ENCODE results near the gene EDRF1. TPM values are rescaled to one million over a fixed set of nuclear protein-coding genes. Genes with fewer than 3 reads are reported as not detected.
"Not testable (repeated sequence)": the region's sequence is repeated elsewhere in the genome, so short reads cannot be mapped to it uniquely, and the experiment has no call there.

The EDRF1 gene, protein sequence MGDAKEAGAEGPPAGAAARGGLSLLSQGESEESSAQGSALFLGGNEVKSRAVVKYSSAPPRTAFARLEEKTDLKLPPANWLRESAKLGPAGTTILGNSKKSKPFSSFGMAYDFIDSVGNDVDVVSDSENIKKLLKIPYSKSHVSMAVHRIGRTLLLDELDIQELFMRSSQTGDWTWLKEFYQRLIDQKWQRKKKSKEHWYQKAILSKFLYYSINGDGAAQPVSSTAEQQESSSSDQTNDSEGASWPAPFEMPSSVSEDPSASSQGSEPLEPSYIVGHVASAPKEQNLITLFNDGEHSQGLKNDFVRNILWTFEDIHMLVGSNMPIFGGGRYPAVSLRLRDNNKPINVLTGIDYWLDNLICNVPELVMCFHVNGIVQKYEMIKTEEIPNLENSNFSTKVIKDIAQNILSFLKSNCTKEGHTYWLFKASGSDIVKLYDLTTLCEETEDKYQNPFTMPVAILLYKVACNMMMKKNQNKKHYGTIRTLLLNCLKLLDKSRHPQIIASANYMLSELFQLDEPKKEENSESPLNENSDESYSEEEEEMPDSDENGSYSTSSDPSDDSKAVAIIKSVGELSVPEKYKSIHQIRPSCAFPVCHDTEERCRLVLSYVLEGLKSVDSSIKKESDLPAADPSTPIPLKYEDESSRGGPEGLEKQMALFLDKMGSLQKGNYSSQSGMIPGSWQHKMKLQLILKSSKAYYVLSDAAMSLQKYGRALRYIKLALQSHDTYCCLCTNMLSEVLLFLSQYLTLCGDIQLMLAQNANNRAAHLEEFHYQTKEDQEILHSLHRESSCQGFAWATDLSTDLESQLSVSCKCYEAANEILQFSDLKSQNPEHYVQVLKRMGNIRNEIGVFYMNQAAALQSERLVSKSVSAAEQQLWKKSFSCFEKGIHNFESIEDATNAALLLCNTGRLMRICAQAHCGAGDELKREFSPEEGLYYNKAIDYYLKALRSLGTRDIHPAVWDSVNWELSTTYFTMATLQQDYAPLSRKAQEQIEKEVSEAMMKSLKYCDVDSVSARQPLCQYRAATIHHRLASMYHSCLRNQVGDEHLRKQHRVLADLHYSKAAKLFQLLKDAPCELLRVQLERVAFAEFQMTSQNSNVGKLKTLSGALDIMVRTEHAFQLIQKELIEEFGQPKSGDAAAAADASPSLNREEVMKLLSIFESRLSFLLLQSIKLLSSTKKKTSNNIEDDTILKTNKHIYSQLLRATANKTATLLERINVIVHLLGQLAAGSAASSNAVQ
- 45.2 TPM for total RNA-seq

DNA sequence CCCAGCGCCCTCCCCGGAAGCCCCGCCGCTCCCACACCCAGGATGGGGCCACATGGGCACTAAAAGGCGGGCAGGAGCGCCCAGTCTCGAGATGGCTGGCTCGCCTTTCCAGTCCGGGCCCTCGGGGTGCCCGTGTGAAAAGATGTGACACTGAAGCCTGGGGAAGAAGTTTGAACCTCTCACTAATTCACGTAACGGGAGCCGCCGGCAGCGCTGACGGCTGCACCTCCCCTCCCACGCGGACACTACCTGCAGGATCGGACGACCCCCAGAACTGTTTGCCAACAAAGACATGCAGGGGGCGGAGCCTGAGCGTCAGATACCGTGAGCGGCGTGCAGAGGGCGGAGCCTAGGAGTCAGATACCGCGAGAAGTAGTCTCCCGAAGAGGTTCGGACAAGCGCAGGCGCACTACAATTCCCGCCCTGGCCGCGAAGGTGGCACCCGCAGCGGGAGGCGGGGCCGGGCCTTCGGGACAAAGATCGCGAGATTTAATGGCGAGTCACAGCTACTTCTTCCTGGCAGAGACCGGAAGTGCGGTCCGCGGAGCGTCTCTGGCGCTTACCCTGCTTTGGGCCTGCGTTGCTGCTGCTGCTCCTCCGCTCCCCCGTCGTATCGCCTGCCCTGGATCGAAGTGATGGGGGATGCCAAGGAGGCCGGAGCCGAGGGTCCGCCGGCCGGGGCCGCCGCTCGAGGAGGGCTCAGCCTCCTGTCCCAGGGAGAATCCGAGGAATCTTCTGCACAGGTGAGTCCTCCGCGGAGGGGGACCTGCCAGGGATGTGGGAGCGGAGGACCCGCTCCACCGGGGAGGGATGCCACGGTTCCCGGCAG lies at the start of gene EDRF1:
Gene EDRF1, plus strand, starts transcription at position 537 of the 829 bp plus-strand sequence. Its CDS starts 99 bp downstream, at position 636.
- FAIRE-seq, result no peak
- peak; percentile 86 to 95 for DNase-seq (ENCODE audit: low spot score in 2 of 2)

DNA sequence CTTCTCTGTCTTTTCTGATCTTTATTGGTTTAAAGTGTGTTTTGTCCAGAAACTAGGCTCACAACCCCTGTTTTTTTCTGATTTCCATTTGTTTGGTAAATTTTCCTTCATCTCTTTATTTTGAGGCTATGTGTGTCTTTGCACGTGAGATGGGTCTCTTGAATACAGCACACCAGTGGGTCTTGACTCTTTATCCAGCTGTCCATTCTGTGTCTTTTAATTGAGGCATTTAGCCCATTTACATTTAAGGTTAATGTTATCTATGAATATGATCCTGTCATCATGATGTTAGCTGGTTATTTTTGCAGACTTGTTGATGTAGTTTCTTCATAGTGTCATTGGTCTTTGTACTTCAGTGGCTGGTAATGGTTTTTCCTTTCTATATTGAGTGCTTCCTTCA lies 46.6 kb upstream of the EDRF1 start:
- DNase-seq (ENCODE audit: low spot score in 2 of 2) (no peak), FAIRE-seq (no peak)

DNA sequence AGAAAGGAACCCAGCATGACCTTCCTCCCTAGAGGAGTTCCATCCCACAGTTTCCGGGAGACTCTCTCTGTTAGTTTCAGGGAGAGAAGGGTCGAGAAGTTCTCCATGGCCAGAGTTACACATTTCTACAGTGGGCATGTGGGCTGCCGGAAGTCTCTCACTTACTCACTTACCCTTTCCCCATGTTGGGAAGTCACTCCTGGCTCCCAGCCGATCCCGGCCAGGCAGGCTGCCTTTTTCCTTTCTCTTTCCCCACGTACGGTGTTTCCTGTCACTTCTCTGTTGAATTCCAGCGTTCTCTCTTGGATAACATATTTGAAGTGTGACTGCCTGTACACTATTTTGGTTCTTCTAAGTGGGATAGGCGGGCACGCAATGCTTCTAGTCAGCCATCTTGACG lies 40.1 kb upstream of the EDRF1 start:
- FAIRE-seq (no peak), DNase-seq (ENCODE audit: low spot score in 2 of 2) (no peak)

DNA sequence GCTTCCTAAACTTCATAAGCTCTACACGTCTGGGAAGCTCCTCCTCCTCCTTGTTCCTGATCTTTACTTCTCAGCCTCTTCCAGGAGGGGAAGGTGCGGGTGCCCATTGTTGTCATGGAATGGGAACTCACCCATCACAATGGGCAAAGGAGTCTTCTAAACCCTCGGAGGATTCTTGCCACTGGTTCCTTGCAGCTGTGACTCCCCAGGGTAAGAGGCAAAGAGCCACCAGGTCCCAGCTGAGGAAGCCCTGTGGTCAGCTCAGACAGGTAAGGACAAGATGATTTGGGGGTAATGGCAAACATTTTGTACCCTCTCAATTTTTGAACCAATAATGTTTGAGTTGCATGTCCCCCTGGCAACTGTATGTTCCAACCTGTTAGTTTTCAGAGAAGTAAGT lies 36.4 kb upstream of the EDRF1 start, which contains the start of gene TEX36:
Gene TEX36, minus strand, starts transcription at position 101 of the 400 bp plus-strand sequence. CDS start 174 bp downstream, outside the sequence.
- DNase-seq (ENCODE audit: low spot score in 2 of 2), result no peak
- FAIRE-seq, result no peak

DNA sequence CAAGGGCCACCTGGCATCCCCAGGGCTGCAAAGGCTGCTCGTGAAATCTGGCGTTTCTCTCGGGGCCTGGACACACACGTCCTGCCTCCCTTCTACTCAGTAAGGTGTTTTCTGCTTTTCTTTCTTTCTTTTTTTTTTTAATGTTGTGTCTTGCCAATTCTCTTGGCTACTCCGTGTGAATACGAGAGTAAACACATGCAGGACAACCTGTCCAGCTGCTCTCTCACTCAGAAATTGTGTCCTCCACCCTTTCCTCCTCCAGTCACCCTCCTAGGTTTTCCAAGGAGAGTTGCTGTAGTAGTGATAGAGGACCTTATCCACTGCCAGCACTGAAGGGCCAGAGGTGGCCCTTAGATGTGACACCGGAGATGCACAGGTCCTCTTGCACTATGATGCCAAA lies 35.7 kb upstream of the EDRF1 start:
- FAIRE-seq (no peak), DNase-seq (ENCODE audit: low spot score in 2 of 2) (no peak)

DNA sequence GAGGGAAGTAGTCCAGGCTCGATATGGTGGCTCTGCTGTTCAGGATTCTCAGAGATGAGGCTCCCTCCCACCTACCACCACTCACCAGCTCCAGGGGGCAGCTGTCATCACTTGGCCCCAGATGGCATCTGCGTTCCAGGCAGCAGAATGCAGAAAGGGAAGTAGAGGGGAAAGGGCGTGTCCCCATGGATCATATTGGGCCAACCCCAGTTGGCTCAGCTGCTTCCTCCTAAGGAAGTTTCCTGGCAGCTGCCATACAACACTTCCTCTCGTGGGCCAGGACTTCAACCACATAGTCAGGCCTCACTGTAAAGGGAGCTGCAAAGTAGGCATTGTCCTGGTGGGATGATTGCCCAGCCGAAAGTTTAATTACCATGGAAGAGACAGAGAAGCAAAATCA lies 34.9 kb upstream of the EDRF1 start:
- DNase-seq (ENCODE audit: low spot score in 2 of 2), result no peak
- FAIRE-seq, result no peak

DNA sequence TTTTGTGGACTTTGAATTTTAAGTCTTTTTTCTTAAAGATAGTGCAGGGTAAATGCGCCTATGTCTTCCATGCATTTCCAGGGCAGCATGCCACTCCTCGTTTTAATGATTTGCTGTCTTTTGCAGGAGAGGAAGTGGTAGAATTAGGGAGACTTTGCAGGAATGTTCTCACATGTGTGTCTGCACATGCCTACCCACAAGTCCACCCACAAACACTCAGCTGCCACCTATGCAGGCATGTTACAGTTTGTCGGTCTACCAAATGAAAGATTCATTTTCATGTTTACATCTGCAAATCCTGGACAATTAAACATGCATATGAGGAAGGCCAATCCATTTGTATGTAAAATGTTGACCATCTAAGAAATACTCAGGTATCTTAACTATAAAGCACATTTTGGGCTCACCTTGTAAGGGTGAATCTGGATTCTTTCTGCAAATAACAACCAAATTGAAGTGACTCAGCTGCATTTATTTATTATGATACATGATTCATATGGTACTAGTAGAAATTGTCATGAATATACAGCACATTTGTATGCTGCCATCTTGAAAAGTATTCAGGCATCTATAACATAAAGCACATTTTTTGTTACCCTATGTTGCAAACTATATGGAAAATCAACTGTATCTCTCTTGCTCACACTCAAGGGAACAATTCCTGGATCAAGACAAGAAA lies 31.9 kb upstream of the EDRF1 start:
- no peak for DNase-seq (ENCODE audit: low spot score in 2 of 2)
- FAIRE-seq, result no peak

DNA sequence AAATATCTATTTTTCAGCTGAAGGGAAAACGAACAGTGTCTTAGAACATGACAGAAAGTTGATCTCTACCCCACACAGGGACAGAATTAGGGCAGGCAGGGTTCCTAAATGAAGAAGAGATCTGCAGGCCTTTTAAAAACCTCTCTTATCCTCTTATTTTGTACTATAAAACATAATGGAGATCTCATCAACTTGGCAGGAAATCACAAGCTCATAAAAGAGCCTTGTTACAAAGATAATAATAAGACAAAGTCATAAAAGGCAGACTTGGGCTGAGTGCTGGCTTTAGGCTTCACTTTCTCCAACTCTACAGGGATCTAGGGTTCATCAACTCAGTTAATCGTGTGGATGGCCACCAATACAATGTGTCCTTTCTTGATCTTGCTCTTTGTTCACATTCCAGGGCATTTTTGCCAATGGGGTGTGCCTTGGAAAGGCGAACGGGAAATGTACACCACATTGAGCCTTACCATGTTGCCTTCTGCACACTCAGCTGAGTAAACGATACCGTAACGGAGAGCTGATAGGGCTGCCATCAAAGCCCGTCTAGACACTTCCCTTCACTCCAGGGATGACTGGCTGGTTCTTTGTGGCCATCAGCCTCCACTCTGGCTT lies 29.4 kb upstream of the EDRF1 start:
- FAIRE-seq (no peak), DNase-seq (ENCODE audit: low spot score in 2 of 2) (no peak)

DNA sequence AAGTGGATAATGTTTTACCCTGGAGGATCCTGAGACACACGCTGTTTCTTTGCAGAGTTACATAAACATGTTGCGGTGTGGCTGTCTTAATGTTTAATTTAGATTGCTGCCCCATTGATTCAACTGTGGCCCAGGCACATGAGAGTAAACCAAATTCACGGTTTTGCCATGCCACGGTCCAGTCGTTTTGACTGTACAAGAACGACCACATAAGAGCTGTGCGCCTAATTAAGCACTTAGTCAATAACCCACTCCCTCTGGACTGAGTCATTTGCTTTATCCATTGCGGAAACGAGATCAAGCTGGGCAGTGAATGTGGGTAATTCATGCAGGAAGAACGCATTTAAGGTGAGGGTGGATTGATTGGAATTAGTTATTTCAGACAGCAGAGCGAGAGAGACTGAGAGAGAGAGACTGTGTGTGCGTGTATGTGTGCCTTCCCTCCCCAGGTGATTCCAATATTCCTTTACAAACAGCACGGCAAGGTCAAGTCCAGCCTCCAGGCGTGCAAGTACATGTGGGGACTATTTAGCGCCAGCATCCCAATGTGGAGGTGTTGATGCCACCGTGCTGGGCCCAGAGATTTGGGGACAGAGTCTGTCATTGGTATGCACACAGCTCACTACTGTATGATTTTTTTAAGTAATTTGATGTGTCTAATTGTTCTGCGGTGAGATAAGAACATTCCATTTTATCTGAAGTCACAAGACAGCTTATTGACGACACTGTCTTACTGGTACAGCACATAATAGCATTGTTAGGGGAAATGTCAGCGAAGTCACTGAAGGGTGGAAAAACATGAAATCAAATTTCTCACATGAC lies 28.1 kb upstream of the EDRF1 start:
- no peak for DNase-seq (ENCODE audit: low spot score in 2 of 2)
- no peak for FAIRE-seq

DNA sequence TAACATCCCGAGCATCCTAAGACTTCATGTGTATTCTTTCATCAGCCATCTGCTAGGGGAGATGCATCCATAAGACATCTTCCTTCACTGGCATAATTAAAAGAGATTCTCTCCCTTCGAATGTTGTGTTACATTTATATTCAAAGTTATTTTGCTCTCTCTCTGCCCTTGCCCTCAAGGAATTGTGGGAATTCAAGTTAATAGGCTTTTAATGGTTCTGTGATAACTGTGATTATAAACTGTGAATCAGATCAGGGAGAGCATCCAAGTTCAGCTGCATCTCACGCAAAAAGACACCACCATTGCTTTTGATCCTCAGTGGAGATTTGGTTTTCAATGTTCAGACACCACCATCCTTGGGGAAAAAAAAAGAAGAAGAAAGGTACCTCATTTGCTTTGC lies 27.3 kb upstream of the EDRF1 start:
- FAIRE-seq (no peak), DNase-seq (ENCODE audit: low spot score in 2 of 2) (no peak)

DNA sequence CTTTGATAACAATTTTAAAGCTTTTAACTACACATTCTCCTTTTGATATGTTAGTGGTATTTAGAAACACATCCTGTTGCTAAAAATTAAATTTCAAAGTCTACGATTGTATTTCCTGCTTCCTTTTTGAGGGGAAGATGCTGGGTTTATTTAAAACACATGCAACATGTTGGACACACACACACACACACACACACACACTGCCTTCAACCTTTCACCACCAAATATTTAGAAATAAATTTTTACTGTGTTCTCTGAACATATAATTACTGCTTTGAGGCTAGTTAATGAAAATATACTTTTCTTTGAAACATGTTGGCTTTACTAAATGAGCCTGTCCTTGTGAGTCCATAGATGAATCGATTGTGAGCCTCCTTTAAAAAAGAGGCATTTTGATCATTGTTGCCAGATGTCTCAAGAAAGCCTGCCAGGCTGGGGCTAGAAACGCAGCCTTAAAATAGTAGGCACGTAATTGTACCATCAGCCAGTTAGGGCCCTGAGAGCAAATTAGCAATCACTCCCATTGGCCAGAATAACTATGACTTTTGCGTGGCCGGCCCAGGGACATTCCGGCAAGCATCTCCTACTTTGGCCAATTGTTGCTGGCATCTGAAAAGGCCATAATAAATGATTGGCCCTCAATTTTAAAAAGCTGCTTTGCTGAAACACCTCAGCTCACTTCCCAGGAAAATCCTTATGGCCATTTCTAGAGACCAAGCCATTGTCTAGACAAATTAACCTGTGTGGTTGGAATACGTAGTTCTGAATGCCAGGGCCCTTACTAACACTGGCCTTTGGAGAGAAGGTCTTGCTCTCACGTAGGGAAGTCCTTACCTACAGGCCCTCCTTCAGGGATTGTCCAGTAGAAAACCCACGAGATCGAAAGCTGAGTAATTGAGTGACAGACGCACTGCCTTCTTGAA lies 26.6 kb upstream of the EDRF1 start:
- DNase-seq (ENCODE audit: low spot score in 2 of 2), result no peak
- no peak for FAIRE-seq

DNA sequence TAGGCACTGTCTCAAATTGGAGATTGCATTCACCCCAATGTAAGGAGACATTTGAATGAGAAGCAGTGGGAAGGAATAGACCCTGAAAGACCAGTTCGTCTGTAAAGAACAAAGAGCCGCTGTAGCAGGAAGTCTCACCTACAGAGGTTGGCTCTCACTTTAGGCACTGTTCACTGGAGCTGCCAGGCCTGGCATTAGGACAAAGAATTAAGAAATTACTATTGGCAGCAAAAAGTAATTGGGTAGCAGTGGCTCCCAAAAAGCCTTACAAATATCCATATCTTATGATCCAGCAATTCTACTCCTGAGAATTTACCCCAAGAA lies 26.0 kb upstream of the EDRF1 start:
- DNase-seq (ENCODE audit: low spot score in 2 of 2), result no peak

DNA sequence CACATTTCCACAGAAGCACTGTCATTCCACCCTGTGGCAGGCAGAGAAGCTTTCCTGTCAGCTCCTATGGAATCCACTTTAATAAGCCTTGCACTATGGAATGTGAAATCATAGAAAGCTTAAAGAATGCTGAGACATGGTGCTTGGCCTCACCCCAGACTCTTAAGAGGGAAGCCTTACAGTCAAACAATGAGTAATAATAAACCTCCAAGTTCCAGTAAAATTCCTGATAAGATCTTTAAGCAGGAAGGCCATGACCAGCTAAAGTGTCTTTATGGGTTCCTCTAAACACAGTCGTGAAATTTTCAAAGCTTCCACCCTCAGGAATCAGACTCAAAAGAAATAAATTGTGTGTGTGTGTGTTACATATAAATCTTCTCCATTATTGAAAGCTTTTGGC lies 24.6 kb upstream of the EDRF1 start:
- FAIRE-seq, result no peak

More for the DNA sequence above, 26.0 kb upstream of the EDRF1 start:
- no peak for FAIRE-seq

DNA sequence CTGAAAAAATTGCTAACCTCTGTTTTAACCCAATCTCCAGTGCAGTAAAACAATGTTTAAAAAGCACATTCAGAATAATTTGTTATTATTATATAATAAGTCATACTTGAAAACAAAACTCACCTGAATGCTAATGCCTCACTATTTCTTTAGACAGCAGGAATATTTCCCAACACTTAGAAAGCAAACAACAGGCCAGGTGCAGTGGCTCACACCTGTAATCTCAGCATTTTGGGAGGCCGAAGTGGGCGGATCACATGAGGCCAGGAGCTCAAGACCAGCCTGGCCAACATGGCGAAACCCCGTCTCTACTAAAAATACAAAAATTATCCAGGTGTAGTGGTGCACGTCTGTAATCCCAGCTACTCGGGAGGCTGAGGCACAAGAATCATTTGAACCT lies 22.6 kb upstream of the EDRF1 start:
- FAIRE-seq; DNase-seq (ENCODE audit: low spot score in 2 of 2): not testable (repeated sequence)

More for the DNA sequence above, 24.6 kb upstream of the EDRF1 start:
- no peak for DNase-seq (ENCODE audit: low spot score in 2 of 2)

DNA sequence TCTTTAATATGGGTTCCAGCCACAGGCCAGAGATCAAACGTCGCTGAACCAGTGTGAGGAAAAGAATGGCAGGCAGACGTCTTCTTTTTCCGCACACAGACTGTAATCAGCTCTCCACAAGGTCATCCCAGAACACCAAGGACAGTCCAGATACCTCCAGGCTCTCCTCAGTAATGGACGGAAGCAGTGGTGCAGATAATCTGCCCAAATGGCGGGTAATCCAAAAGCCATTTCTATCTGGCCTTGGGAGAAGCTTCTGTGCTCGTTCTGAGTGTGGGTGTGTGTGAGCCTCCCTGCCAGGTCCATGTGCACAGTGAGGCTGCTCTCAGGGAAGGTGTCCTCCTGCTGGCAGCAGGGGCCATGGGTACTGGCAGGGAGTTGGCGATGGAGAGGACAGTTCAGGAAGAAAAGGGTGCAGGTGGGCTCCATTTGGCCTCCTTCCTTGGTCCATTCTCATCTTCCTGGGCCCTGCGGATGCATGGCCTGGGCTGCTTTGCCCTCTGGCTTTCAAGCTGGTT lies 21.0 kb upstream of the EDRF1 start:
- no peak for DNase-seq (ENCODE audit: low spot score in 2 of 2)
- no peak for FAIRE-seq

DNA sequence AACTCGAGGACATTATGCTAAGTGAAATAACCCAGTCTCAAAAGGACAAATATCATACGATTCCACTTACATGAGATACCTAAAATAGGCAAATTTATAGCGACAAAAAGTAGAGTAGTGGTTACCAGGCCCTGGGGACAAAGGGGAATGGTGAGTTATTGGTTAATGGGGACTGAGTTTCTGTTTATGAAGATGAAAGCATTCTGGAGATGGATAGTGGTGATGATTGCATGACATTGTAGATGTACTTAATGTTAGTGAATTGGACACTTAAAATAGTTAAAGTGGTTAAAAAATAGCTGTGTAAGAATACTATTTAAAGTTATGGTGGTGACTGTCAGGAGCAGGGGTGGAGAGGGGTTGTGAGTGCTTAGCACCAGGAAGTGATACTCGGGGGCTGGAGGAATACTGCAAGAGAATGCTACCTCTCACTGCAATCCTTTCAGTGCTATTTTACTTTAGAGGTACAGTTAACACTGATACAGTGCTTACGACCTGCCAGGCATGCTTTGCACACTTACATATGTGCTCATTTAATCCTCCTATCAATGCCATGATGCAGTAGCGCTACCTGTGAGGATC lies 19.9 kb upstream of the EDRF1 start:
- FAIRE-seq, result no peak
- DNase-seq (ENCODE audit: low spot score in 2 of 2), result no peak
